Esophagus squamous epithelium (tissue), 4 donors: ENCODE results near the gene SLC28A3.

Experiments used
- CTCF ChIP-seq, 6 experiments: fragments of 450-650 bp in 4 of 6; fragments of 200-600 bp in 2 of 6; sonication (generic) in 2 of 6; IDR thresholded peaks; one replicate each; pipeline ENCODE4 v1.5.1; 2016 to 2019; ENCODE audit warnings: antibody characterized with exemption in 6 of 6, mild to moderate bottlenecking in 4 of 6, moderate library complexity in 4 of 6
- POLR2A ChIP-seq, 4 donors: fragments of 450-650 bp; IDR thresholded peaks; one replicate each; pipeline ENCODE4 v1.6.1; 2017; ENCODE audit warnings: antibody characterized with exemption in 4 of 4, mild to moderate bottlenecking in 4 of 4, moderate library complexity in 3 of 4

GRCh38 chr9:84254972-84255371, 85.6 kb downstream of the SLC28A3 start:
- TF ChIP-seq CTCF (IDR thresholded peaks at IDR 0.05) (no peak), POLR2A (IDR thresholded peaks at IDR 0.05) (no peak)
